22Rv1 (cell line): ENCODE results near the gene TMCO4.
"Not testable (repeated sequence)": the region's sequence is repeated elsewhere in the genome, so short reads cannot be mapped to it uniquely, and the experiment has no call there.

Experiments used
- H3K27ac ChIP-seq: fragments of 450-650 bp; 2 replicates; pipeline ENCODE4 v1.5.1; 2017
- ZFX ChIP-seq: fragments of 450-650 bp; IDR thresholded peaks from 2 replicates; pipeline ENCODE4 v1.6.1; 2017; ENCODE audit warnings: antibody characterized with exemption, borderline replicate concordance
- TF ChIP-seq, protein P1 (sequence below): fragments of 450-650 bp; IDR thresholded peaks from 2 replicates; pipeline ENCODE4 v1.5.1; 2017; ENCODE audit warnings: mild to moderate bottlenecking

Gene TMCO4

DNA sequence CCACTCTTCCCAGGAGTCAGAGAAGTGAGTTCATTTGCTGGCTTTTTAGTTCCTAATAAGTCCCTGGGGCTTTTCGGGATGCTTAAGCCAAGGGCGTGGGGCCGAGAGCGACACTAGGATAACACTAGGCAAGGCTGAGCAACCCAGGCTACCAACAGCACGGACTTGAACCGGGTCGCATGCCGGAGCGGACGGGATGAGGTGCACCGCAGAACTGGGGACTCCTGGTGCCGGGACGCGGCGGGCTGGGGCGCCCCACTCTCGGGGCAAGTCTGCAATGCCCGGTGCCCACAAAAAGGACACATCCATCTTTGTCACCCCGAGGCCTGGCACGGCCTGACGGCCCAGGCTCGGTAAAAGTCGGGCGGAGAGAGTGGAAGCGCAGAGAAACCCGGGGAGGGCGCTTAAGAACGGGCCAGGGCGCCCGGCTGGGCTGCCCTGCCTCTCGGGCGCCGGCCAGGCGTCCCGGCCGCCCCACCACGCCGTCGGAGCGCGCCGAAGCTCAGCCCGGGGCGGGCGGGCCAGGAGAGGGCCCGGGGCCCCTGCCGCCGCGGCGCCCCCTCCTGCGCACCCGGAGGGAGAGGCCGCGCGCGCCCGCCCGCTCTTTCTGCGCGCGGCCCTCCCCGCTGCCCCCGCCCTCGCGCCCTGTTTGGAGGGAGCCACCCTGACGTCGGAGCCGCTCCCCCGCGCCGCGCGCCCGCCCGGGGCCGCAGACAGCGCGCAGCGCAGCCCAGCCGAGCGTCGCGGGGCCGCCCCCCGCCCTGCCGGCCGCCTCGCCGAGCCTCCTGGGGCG lies 155.9 kb downstream of the TMCO4 start, which contains the start of gene NBL1:
Gene NBL1 (plus strand): TSS at position 710 of the 793 bp plus-strand sequence. CDS start 10,720 bp downstream, outside the sequence.
- no peak within 1 kb of the TSS for H3K27ac ChIP-seq
- TF ChIP-seq ZFX = no peak
- TF ChIP-seq, protein P1, sequence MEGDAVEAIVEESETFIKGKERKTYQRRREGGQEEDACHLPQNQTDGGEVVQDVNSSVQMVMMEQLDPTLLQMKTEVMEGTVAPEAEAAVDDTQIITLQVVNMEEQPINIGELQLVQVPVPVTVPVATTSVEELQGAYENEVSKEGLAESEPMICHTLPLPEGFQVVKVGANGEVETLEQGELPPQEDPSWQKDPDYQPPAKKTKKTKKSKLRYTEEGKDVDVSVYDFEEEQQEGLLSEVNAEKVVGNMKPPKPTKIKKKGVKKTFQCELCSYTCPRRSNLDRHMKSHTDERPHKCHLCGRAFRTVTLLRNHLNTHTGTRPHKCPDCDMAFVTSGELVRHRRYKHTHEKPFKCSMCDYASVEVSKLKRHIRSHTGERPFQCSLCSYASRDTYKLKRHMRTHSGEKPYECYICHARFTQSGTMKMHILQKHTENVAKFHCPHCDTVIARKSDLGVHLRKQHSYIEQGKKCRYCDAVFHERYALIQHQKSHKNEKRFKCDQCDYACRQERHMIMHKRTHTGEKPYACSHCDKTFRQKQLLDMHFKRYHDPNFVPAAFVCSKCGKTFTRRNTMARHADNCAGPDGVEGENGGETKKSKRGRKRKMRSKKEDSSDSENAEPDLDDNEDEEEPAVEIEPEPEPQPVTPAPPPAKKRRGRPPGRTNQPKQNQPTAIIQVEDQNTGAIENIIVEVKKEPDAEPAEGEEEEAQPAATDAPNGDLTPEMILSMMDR = no peak

DNA sequence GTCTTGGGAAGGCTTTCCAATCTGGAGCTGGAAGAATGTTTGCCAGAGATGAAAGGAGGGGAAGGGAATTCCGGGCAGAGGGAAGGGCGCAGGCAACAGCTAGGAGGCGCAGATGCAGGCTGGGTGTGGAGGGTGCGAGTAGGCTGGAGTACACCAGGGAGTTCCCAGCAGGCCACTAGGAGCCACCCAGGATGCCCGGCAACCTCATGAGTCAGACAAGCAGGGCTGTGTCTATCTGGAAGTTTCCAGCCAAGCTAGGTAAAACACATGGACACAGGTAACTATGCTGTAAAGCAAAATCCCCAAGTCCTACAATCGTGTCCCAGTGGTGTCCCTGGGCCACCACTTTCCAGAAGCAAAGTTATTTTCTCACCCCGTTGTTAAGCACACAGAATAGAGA lies 156.6 kb downstream of the TMCO4 start:
- no peak for TF ChIP-seq ZFX
- TF ChIP-seq, protein P1 = peak; percentile 29
- H3K27ac ChIP-seq = no peak overlapping the region

DNA sequence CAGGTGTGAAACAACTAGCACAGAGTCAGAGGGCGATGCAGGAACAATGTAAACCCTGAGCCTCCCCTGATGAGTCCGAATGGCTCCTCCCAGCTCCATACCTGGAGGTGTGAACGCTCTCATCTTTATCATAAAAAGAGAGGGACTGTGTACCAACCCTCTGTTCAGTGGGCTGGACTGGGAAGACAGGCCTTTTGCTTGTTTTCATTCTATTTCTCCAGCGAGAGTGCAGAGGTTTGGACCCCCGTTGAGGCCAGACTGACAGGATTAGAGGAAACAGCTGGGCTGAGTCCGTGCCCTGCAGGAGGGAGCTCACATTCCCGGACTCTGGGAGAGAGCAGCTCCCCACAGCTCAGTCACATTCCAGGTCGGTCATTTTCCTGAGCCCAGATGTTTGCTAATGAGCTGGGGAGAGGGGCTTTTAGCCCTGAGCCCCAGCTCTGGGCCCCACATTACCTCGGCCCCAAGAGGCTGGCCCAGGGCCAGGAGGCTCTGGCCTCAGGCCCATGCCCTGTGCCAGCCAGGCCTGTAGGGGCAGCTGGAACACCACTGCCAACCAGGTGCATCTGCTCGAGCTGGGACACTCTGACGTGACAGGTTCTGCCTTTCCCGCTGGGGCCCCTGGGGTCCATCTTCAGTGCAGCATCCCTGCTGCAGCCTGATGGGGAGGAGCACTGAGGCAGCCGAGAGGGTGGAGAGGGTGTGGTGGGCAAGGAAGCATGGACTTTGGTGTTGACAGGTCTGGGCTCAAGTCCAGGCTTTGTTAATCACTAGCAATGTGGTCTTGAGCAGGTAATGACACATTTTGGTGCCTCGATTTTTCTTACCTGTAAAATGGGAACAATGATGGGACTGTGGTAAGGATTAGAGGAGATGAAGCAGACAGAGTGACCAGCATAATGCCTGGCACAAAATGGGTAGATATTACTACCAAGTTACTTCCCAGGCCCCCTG lies 159.1 kb downstream of the TMCO4 start:
- H3K27ac ChIP-seq = 0 out of 2 replicates have a peak overlapping the region, but pooled peaks have one; percentile 15
- TF ChIP-seq, protein P1 = peak; percentile 26
- no peak for TF ChIP-seq ZFX

DNA sequence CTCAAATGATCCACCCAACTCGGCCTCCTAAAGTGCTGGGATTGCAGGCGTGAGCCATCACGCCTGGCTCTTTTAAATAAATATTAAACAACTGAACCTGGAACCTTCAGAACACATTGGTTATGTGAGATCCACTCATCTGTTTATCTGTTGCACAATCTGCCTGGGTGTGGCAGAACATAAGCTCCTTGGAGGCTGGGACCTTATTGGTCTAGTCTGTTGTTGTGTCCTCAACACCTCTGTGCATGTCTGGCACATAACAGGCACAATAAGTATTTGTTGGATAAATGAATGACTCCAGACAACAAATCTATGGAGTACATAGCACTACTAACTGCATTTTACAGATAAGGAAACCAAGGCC lies 159.7 kb downstream of the TMCO4 start:
- 0 out of 2 replicates have a peak overlapping the region, but pooled peaks have one; percentile 15 for H3K27ac ChIP-seq
- TF ChIP-seq, protein P1 = no peak
- TF ChIP-seq ZFX = no peak

DNA sequence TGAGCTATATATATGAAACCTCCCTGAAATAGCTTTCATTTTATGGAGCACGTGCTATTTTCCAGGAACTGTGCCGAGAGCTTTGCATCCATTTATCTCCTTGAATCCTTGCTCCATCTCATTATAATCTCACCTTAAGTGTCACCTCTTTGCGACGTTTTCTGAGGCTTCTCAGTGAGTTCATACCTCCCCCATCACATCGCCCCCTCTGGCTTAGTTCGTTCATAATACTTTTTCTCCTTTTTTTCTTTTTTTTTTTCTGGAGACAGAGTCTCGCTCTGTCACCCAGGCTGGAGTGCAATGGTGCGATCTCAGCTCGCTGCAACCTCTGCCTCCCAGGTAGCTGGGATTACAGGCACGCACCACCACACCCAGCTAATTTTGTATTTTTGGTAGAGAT lies 160.5 kb downstream of the TMCO4 start:
- H3K27ac ChIP-seq = not testable (repeated sequence)

DNA sequence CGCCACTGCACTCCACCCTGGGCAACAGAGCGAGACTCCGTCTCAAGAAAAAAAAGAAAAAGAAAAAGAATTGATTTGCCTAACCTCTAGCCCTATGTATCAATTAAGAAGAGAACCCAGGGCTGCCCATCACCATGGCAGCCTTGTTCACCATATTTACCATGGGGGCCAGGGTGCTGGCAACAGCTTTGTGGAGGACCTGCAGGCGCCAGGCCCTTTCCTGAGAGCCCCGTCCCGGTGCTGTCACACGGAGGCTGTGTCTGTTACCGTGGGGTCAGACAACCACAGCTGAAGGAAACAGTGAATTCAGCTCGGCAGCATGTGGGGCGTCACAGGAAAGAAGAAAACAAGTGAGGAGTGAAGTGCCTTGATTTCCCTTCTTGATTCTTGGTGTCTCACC lies 162.1 kb downstream of the TMCO4 start:
- TF ChIP-seq, protein P1 = no peak
- TF ChIP-seq ZFX = no peak
- no peak overlapping the region for H3K27ac ChIP-seq

DNA sequence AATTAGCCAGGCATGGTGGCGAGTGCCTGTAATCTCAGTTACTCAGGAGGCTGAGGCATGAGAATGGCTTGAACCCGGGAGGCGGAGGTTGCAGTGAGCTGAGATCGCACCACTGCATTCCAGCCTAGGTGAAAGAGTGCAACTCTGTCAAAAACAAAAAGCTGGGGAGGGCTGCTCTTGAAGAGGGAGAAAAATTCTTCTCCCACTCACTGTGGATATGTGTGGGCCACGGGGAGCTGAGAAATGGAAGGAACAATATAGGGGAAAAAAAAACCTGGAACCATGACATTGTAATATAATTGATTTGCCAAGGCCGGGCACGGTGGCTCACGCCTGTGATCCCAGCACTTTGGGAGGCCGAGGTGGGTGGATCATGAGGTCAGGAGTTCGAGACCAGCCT lies 163.0 kb downstream of the TMCO4 start:
- not testable (repeated sequence) for H3K27ac ChIP-seq

DNA sequence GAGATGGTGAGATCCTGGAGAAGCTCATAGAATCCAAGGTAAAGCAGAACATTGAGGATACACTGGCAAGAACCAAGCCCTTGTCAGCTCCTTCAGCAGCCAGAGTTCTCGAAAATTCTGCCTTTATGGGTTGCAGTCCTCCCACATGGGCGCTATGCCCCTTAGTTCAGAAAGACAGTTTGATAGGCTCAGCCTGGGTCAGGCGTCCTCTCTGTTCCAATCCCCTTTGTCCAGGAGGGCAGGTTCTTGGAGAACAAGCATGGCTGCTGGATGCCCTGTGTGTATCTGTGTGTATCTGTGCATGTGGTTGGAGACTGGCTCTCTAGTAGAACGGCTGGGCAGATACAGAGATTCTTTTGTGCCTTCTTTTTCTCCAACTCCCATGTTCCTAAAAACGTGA lies 163.7 kb downstream of the TMCO4 start:
- no peak for TF ChIP-seq ZFX
- TF ChIP-seq, protein P1 = no peak
- H3K27ac ChIP-seq = no peak overlapping the region
